DOHH2 (cell line): Measurements from ENCODE around the gene PTGES.

Experiments used
- EZH2phosphoT487 ChIP-seq: fragments of 200-600 bp; sonication (generic); IDR thresholded peaks from 2 replicates; pipeline ENCODE4 v1.6.1; 2017; ENCODE audit warnings: borderline replicate concordance, mild to moderate bottlenecking, antibody characterized with exemption, low read length, moderate library complexity, mixed read lengths
- TF ChIP-seq, protein P1 (sequence below): fragments of 200-600 bp; sonication (generic); IDR thresholded peaks from one replicate; pipeline ENCODE4 v1.5.1; 2014; ENCODE audit warnings: antibody characterized with exemption, mild to moderate bottlenecking, low read depth, low read length; ENCODE audit not compliant: poor library complexity, severe bottlenecking

DNA sequence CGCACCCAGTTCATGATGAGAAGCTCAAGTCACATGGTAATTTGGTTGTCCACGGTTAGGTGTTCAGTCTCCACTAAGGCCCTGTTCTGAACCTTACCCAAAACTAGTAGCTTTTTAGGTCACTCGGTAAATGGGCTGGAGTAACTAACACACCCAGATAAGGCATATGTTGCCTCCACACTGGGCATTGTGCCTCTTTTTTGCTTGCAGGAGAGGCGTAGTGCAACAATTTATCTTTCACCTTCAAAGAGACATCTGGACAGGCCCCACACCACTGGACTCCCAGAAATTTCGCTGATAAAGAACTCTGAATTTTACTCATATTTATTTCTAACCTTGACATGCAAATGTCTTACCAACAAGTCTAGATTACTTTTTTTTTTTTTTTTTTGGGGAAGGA lies 16.8 kb upstream of the PTGES start:
- TF ChIP-seq, protein P1, sequence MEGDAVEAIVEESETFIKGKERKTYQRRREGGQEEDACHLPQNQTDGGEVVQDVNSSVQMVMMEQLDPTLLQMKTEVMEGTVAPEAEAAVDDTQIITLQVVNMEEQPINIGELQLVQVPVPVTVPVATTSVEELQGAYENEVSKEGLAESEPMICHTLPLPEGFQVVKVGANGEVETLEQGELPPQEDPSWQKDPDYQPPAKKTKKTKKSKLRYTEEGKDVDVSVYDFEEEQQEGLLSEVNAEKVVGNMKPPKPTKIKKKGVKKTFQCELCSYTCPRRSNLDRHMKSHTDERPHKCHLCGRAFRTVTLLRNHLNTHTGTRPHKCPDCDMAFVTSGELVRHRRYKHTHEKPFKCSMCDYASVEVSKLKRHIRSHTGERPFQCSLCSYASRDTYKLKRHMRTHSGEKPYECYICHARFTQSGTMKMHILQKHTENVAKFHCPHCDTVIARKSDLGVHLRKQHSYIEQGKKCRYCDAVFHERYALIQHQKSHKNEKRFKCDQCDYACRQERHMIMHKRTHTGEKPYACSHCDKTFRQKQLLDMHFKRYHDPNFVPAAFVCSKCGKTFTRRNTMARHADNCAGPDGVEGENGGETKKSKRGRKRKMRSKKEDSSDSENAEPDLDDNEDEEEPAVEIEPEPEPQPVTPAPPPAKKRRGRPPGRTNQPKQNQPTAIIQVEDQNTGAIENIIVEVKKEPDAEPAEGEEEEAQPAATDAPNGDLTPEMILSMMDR: no peak
- no peak for TF ChIP-seq EZH2phosphoT487
